Stimulated activated effector memory CD8-positive, alpha-beta T cell treated with anti-CD3 and anti-CD28 coated beads, Interleukin-12 subunit alpha, Interleukin-12 subunit beta, amount 100 ng/mL, for 72 hours (primary cell): Measurements from ENCODE around the gene DCAF12.
"Not testable (repeated sequence)": the region's sequence is repeated elsewhere in the genome, so short reads cannot be mapped to it uniquely, and the experiment has no call there.

Experiments used
- ATAC-seq: fragments of 150-1000 bp; cut with Tn5 transposase; 2 replicates; pipeline ENCODE4 v1.10.0; 2021
- DNase-seq, 2 donors: peaks; one replicate each; pipeline ENCODE4 v3.0.0; 2021 to 2022; ENCODE audit warnings: low spot score in 2 of 2
- H3K27ac Mint-ChIP-seq: one replicate; pipeline ENCODE4 v1.8.0; 2022; ENCODE audit warnings: mild to moderate bottlenecking, mixed read lengths
- H3K36me3 Mint-ChIP-seq: one replicate; pipeline ENCODE4 v1.8.0; 2022; ENCODE audit warnings: mild to moderate bottlenecking, mixed read lengths
- H3K4me1 Mint-ChIP-seq: one replicate; pipeline ENCODE4 v1.8.0; 2022; ENCODE audit warnings: mixed read lengths
- H3K4me3 Mint-ChIP-seq: one replicate; pipeline ENCODE4 v1.8.0; 2022; ENCODE audit warnings: mild to moderate bottlenecking, mixed read lengths
- H3K9me3 Mint-ChIP-seq: one replicate; pipeline ENCODE4 v1.8.0; 2022; ENCODE audit warnings: mixed read lengths

Gene DCAF12

GRCh38 chr9:34138644-34139043 lies 12.1 kb upstream of the DCAF12 start:
- ATAC-seq, H3K36me3 Mint-ChIP-seq, DNase-seq, H3K27ac Mint-ChIP-seq, H3K9me3 Mint-ChIP-seq, H3K4me3 Mint-ChIP-seq, H3K4me1 Mint-ChIP-seq: not testable (repeated sequence)

GRCh38 chr9:34134521-34134920 lies 8.0 kb upstream of the DCAF12 start:
- H3K4me1 Mint-ChIP-seq: no peaks in the 10 kb centered on the region
- no peak overlapping the region for H3K27ac Mint-ChIP-seq
- no peak overlapping the region for H3K4me3 Mint-ChIP-seq
- no peak for DNase-seq
- no peak for ATAC-seq
- H3K9me3 Mint-ChIP-seq: no peaks in the 10 kb centered on the region
- no peaks in the 10 kb centered on the region for H3K36me3 Mint-ChIP-seq

- no peak for ATAC-seq
- no peak overlapping the region for H3K27ac Mint-ChIP-seq
These were observed 7.0 kb upstream of the DCAF12 start for GRCh38 chr9:34133436-34133949.

GRCh38 chr9:34131571-34131970 lies 5.1 kb upstream of the DCAF12 start:
- H3K36me3 Mint-ChIP-seq: peaks cover 4% of the 10 kb centered on the region
- H3K4me3 Mint-ChIP-seq: no peak overlapping the region
- ATAC-seq (no peak), DNase-seq (no peak)
- no peaks in the 10 kb centered on the region for H3K9me3 Mint-ChIP-seq
- peaks cover 7% of the 10 kb centered on the region for H3K4me1 Mint-ChIP-seq
- H3K27ac Mint-ChIP-seq: no peak overlapping the region

More at GRCh38 chr9:34133436-34133949, 7.0 kb upstream of the DCAF12 start:
- Mint-ChIP-seq H3K9me3 (no peaks in the 10 kb centered on the region), H3K4me1 (no peaks in the 10 kb centered on the region), H3K4me3 (no peak overlapping the region), H3K36me3 (no peaks in the 10 kb centered on the region)
- no peak for DNase-seq

- H3K36me3 Mint-ChIP-seq: peaks cover 31% of the 10 kb centered on the region
- H3K27ac Mint-ChIP-seq: peak overlapping the region; percentile 96
- no peak for ATAC-seq
- H3K4me1 Mint-ChIP-seq: peaks cover 47% of the 10 kb centered on the region
- no peaks in the 10 kb centered on the region for H3K9me3 Mint-ChIP-seq
- peak in 1 of 2 donors; percentile 54 for DNase-seq
- peak overlapping the region; percentile 91 for H3K4me3 Mint-ChIP-seq
These were observed 794 bp upstream of the DCAF12 start for GRCh38 chr9:34127035-34127948.

- H3K9me3 Mint-ChIP-seq: no peaks in the 10 kb centered on the region
- peaks cover 62% of the 10 kb centered on the region for H3K4me1 Mint-ChIP-seq
- peak overlapping the region; percentile 91 for H3K4me3 Mint-ChIP-seq
- H3K27ac Mint-ChIP-seq: peak overlapping the region; percentile 96
- H3K36me3 Mint-ChIP-seq: peaks cover 47% of the 10 kb centered on the region
- DNase-seq: no peak
- ATAC-seq: no peak
These were observed 754 bp downstream of the DCAF12 start for GRCh38 chr9:34125681-34126206.

- DNase-seq (no peak), ATAC-seq (no peak)
- Mint-ChIP-seq H3K4me1 (peaks cover 64% of the 10 kb centered on the region), H3K4me3 (peak overlapping the region; percentile 91), H3K9me3 (no peaks in the 10 kb centered on the region), H3K27ac (peak overlapping the region; percentile 96), H3K36me3 (peaks cover 55% of the 10 kb centered on the region)
These were observed 1.6 kb downstream of the DCAF12 start for GRCh38 chr9:34124926-34125325.

- no peak for DNase-seq
- H3K4me3 Mint-ChIP-seq: peak overlapping the region; percentile 91
- H3K9me3 Mint-ChIP-seq: no peaks in the 10 kb centered on the region
- no peak for ATAC-seq
- peaks cover 63% of the 10 kb centered on the region for H3K36me3 Mint-ChIP-seq
- peaks cover 64% of the 10 kb centered on the region for H3K4me1 Mint-ChIP-seq
- H3K27ac Mint-ChIP-seq: peak overlapping the region; percentile 96
These were observed 2.4 kb downstream of the DCAF12 start for GRCh38 chr9:34124099-34124498.

GRCh38 chr9:34123682-34124081 lies 2.8 kb downstream of the DCAF12 start:
- Mint-ChIP-seq H3K9me3 (no peaks in the 10 kb centered on the region), H3K4me1 (peaks cover 64% of the 10 kb centered on the region), H3K27ac (peak overlapping the region; percentile 96), H3K4me3 (peak overlapping the region; percentile 91), H3K36me3 (peaks cover 67% of the 10 kb centered on the region)
- ATAC-seq (peak; percentile 19), DNase-seq (no peak)

- Mint-ChIP-seq H3K9me3 (no peaks in the 10 kb centered on the region), H3K4me3 (no peak overlapping the region), H3K4me1 (peaks cover 59% of the 10 kb centered on the region), H3K36me3 (peaks cover 84% of the 10 kb centered on the region), H3K27ac (peak overlapping the region; percentile 96)
- no peak for ATAC-seq
- DNase-seq: no peak
These were observed 4.5 kb downstream of the DCAF12 start for GRCh38 chr9:34121996-34122395.

- peaks cover 46% of the 10 kb centered on the region for H3K4me1 Mint-ChIP-seq
- no peak overlapping the region for H3K4me3 Mint-ChIP-seq
- H3K36me3 Mint-ChIP-seq: peaks cover 97% of the 10 kb centered on the region
- DNase-seq (no peak), ATAC-seq (no peak)
- no peaks in the 10 kb centered on the region for H3K9me3 Mint-ChIP-seq
- H3K27ac Mint-ChIP-seq: no peak overlapping the region
These were observed 6.8 kb downstream of the DCAF12 start for GRCh38 chr9:34119713-34120112.

- Mint-ChIP-seq H3K9me3 (no peaks in the 10 kb centered on the region), H3K27ac (peak overlapping the region; percentile 1), H3K4me3 (no peak overlapping the region), H3K36me3 (peaks cover 86% of the 10 kb centered on the region), H3K4me1 (peaks cover 14% of the 10 kb centered on the region)
- DNase-seq (no peak), ATAC-seq (no peak)
These were observed 12.1 kb downstream of the DCAF12 start for GRCh38 chr9:34114436-34114835.

- peaks cover 6% of the 10 kb centered on the region for H3K4me1 Mint-ChIP-seq
- no peak overlapping the region for H3K4me3 Mint-ChIP-seq
- ATAC-seq (no peak), DNase-seq (no peak)
- H3K27ac Mint-ChIP-seq: peak overlapping the region; percentile 23
- H3K9me3 Mint-ChIP-seq: no peaks in the 10 kb centered on the region
- H3K36me3 Mint-ChIP-seq: peaks cover 86% of the 10 kb centered on the region
These were observed 20.4 kb downstream of the DCAF12 start for GRCh38 chr9:34106110-34106509.

- DNase-seq: no peak
- ATAC-seq: no peak
- Mint-ChIP-seq H3K36me3 (peaks cover 100% of the 10 kb centered on the region), H3K4me3 (no peak overlapping the region), H3K27ac (no peak overlapping the region), H3K4me1 (no peaks in the 10 kb centered on the region), H3K9me3 (no peaks in the 10 kb centered on the region)
These were observed 23.7 kb downstream of the DCAF12 start for GRCh38 chr9:34102796-34103195.

- Mint-ChIP-seq H3K36me3 (peaks cover 100% of the 10 kb centered on the region), H3K9me3 (no peaks in the 10 kb centered on the region), H3K27ac (no peak overlapping the region), H3K4me1 (peaks cover 3% of the 10 kb centered on the region), H3K4me3 (no peak overlapping the region)
- DNase-seq (no peak), ATAC-seq (no peak)
These were observed 28.2 kb downstream of the DCAF12 start for GRCh38 chr9:34098307-34098706.

- H3K9me3 Mint-ChIP-seq: no peaks in the 10 kb centered on the region
- H3K36me3 Mint-ChIP-seq: peaks cover 100% of the 10 kb centered on the region
- H3K4me1 Mint-ChIP-seq: peaks cover 7% of the 10 kb centered on the region
- ATAC-seq (no peak), DNase-seq (no peak)
- peak overlapping the region; percentile 10 for H3K27ac Mint-ChIP-seq
- no peak overlapping the region for H3K4me3 Mint-ChIP-seq
These were observed 28.6 kb downstream of the DCAF12 start for GRCh38 chr9:34097865-34098264.
